Activated naive CD8-positive, alpha-beta T cell (primary cell): Measurements from ENCODE around the gene EYS.
"Not testable (repeated sequence)": the region's sequence is repeated elsewhere in the genome, so short reads cannot be mapped to it uniquely, and the experiment has no call there.

Experiments used
- H3K27ac Mint-ChIP-seq: one replicate; pipeline ENCODE4 v1.8.0; 2021; ENCODE audit warnings: mixed read lengths
- H3K27me3 Mint-ChIP-seq: one replicate; pipeline ENCODE4 v1.8.0; 2021; ENCODE audit warnings: mixed read lengths
- H3K36me3 Mint-ChIP-seq: one replicate; pipeline ENCODE4 v1.8.0; 2021; ENCODE audit warnings: mixed read lengths
- H3K4me1 Mint-ChIP-seq: one replicate; pipeline ENCODE4 v1.8.0; 2021; ENCODE audit warnings: low read depth, mixed read lengths
- H3K4me3 Mint-ChIP-seq: one replicate; pipeline ENCODE4 v1.8.0; 2021; ENCODE audit warnings: mild to moderate bottlenecking, mixed read lengths
- H3K9me3 Mint-ChIP-seq: one replicate; pipeline ENCODE4 v1.8.0; 2021; ENCODE audit warnings: low read depth, mixed read lengths

Gene EYS

GRCh38 chr6:63872233-63872632, 1834.8 kb downstream of the EYS start:
- Mint-ChIP-seq H3K36me3 (no peaks in the 10 kb centered on the region), H3K27me3 (no peaks in the 10 kb centered on the region), H3K4me3 (no peak overlapping the region), H3K9me3 (no peaks in the 10 kb centered on the region), H3K4me1 (no peaks in the 10 kb centered on the region), H3K27ac (no peak overlapping the region)

- Mint-ChIP-seq H3K27ac (no peak overlapping the region), H3K27me3 (peaks cover 2% of the 10 kb centered on the region), H3K9me3 (no peaks in the 10 kb centered on the region), H3K4me1 (no peaks in the 10 kb centered on the region), H3K4me3 (no peak overlapping the region), H3K36me3 (no peaks in the 10 kb centered on the region)
These were observed 1838.7 kb downstream of the EYS start for GRCh38 chr6:63868351-63868750.

GRCh38 chr6:63864671-63865318, 1842.2 kb downstream of the EYS start:
- Mint-ChIP-seq H3K9me3 (no peaks in the 10 kb centered on the region), H3K27me3 (peaks cover 2% of the 10 kb centered on the region), H3K4me3 (no peak overlapping the region), H3K4me1 (no peaks in the 10 kb centered on the region), H3K27ac (no peak overlapping the region), H3K36me3 (no peaks in the 10 kb centered on the region)

GRCh38 chr6:63864061-63864460, 1843.0 kb downstream of the EYS start:
- Mint-ChIP-seq H3K27me3 (peaks cover 2% of the 10 kb centered on the region), H3K9me3 (no peaks in the 10 kb centered on the region), H3K27ac (no peak overlapping the region), H3K36me3 (no peaks in the 10 kb centered on the region), H3K4me1 (no peaks in the 10 kb centered on the region), H3K4me3 (no peak overlapping the region)

- H3K9me3 Mint-ChIP-seq: no peaks in the 10 kb centered on the region
These were observed 1844.4 kb downstream of the EYS start for GRCh38 chr6:63862486-63863198.

GRCh38 chr6:63859528-63859927, 1847.5 kb downstream of the EYS start:
- Mint-ChIP-seq H3K4me1 (no peaks in the 10 kb centered on the region), H3K27ac (no peak overlapping the region), H3K9me3 (no peaks in the 10 kb centered on the region), H3K36me3 (no peaks in the 10 kb centered on the region), H3K27me3 (peaks cover 2% of the 10 kb centered on the region), H3K4me3 (no peak overlapping the region)

More at GRCh38 chr6:63862486-63863198, 1844.4 kb downstream of the EYS start:
- Mint-ChIP-seq H3K36me3 (no peaks in the 10 kb centered on the region), H3K27me3 (peaks cover 2% of the 10 kb centered on the region), H3K27ac (no peak overlapping the region), H3K4me3 (no peak overlapping the region), H3K4me1 (no peaks in the 10 kb centered on the region)

- Mint-ChIP-seq H3K27ac (no peak overlapping the region), H3K4me1 (no peaks in the 10 kb centered on the region), H3K27me3 (no peaks in the 10 kb centered on the region), H3K9me3 (no peaks in the 10 kb centered on the region), H3K36me3 (no peaks in the 10 kb centered on the region), H3K4me3 (no peak overlapping the region)
These were observed 1848.3 kb downstream of the EYS start for GRCh38 chr6:63858691-63859090.

GRCh38 chr6:63856271-63856670, 1850.8 kb downstream of the EYS start:
- H3K27ac Mint-ChIP-seq: no peak overlapping the region
- H3K36me3 Mint-ChIP-seq: no peaks in the 10 kb centered on the region
- H3K9me3 Mint-ChIP-seq: peaks cover 3% of the 10 kb centered on the region
- H3K27me3 Mint-ChIP-seq: no peaks in the 10 kb centered on the region
- no peak overlapping the region for H3K4me3 Mint-ChIP-seq
- no peaks in the 10 kb centered on the region for H3K4me1 Mint-ChIP-seq

GRCh38 chr6:63844287-63844686, 1862.7 kb downstream of the EYS start:
- no peak overlapping the region for H3K27ac Mint-ChIP-seq
- H3K4me1 Mint-ChIP-seq: no peaks in the 10 kb centered on the region
- peaks cover 2% of the 10 kb centered on the region for H3K36me3 Mint-ChIP-seq
- no peak overlapping the region for H3K4me3 Mint-ChIP-seq
- peaks cover 2% of the 10 kb centered on the region for H3K27me3 Mint-ChIP-seq
- no peaks in the 10 kb centered on the region for H3K9me3 Mint-ChIP-seq

- Mint-ChIP-seq H3K4me3 (no peak overlapping the region), H3K27me3 (no peaks in the 10 kb centered on the region), H3K27ac (no peak overlapping the region), H3K36me3 (peaks cover 2% of the 10 kb centered on the region), H3K4me1 (no peaks in the 10 kb centered on the region), H3K9me3 (no peaks in the 10 kb centered on the region)
These were observed 1867.5 kb downstream of the EYS start for GRCh38 chr6:63839485-63839884.

GRCh38 chr6:63828678-63829077, 1878.3 kb downstream of the EYS start:
- not testable (repeated sequence) for H3K9me3 Mint-ChIP-seq, H3K27ac Mint-ChIP-seq, H3K36me3 Mint-ChIP-seq, H3K4me3 Mint-ChIP-seq, H3K27me3 Mint-ChIP-seq, H3K4me1 Mint-ChIP-seq

GRCh38 chr6:63824722-63825121, 1882.3 kb downstream of the EYS start:
- Mint-ChIP-seq H3K27me3 (peaks cover 9% of the 10 kb centered on the region), H3K4me1 (no peaks in the 10 kb centered on the region), H3K36me3 (no peaks in the 10 kb centered on the region), H3K27ac (no peak overlapping the region), H3K4me3 (no peak overlapping the region), H3K9me3 (peaks cover 6% of the 10 kb centered on the region)

GRCh38 chr6:63821442-63821841, 1885.6 kb downstream of the EYS start:
- H3K27ac Mint-ChIP-seq: no peak overlapping the region
- no peaks in the 10 kb centered on the region for H3K9me3 Mint-ChIP-seq
- H3K36me3 Mint-ChIP-seq: no peaks in the 10 kb centered on the region
- no peak overlapping the region for H3K4me3 Mint-ChIP-seq
- H3K27me3 Mint-ChIP-seq: peaks cover 9% of the 10 kb centered on the region
- no peaks in the 10 kb centered on the region for H3K4me1 Mint-ChIP-seq

- peaks cover 9% of the 10 kb centered on the region for H3K27me3 Mint-ChIP-seq
- H3K4me3 Mint-ChIP-seq: no peak overlapping the region
- H3K9me3 Mint-ChIP-seq: no peaks in the 10 kb centered on the region
- no peaks in the 10 kb centered on the region for H3K36me3 Mint-ChIP-seq
- H3K4me1 Mint-ChIP-seq: no peaks in the 10 kb centered on the region
- H3K27ac Mint-ChIP-seq: no peak overlapping the region
These were observed 1887.2 kb downstream of the EYS start for GRCh38 chr6:63819831-63820230.

GRCh38 chr6:63817492-63818050, 1889.5 kb downstream of the EYS start:
- no peak overlapping the region for H3K4me3 Mint-ChIP-seq

More at GRCh38 chr6:63817492-63818050, 1889.5 kb downstream of the EYS start:
- no peaks in the 10 kb centered on the region for H3K36me3 Mint-ChIP-seq
- no peaks in the 10 kb centered on the region for H3K4me1 Mint-ChIP-seq
- peaks cover 5% of the 10 kb centered on the region for H3K27me3 Mint-ChIP-seq
- H3K27ac Mint-ChIP-seq: no peak overlapping the region
- no peaks in the 10 kb centered on the region for H3K9me3 Mint-ChIP-seq
